ENCODE data around the gene CEP70. TPM values are rescaled to one million over a fixed set of nuclear protein-coding genes. Genes with fewer than 3 reads are reported as not detected.
"Not testable (repeated sequence)": the region's sequence is repeated elsewhere in the genome, so short reads cannot be mapped to it uniquely, and the experiment has no call there.

CEP70 gene
- total RNA-seq, 4 donors from 2014 or later: 90.6 to 154 (median 123) TPM

GRCh38 chr3:138569090-138569489, 25.0 kb downstream of the CEP70 start:
- intact Hi-C loops (cut with DNase I; ENCODE audit: low total_unique reads): no loop called here
- no peaks in the 10 kb centered on the region for H3K27me3 ChIP-seq
- no peaks in the 10 kb centered on the region for H3K36me3 ChIP-seq
- H3K9me3 ChIP-seq: peaks cover 0 to 11% of the 10 kb centered on the region in 2 donors
- no peak for DNase-seq
- no peak overlapping the region for H3K4me3 ChIP-seq
- H3K27ac ChIP-seq: no peak overlapping the region
- no peaks in the 10 kb centered on the region for H3K4me1 ChIP-seq
- TF ChIP-seq POLR2A (IDR thresholded peaks at IDR 0.05): no peak
- no peak for TF ChIP-seq CTCF (IDR thresholded peaks at IDR 0.05)

GRCh38 chr3:138567403-138567802, 26.7 kb downstream of the CEP70 start:
- Histone ChIP-seq H3K9me3 (no peaks in the 10 kb centered on the region), H3K4me3 (no peak overlapping the region), H3K36me3 (no peaks in the 10 kb centered on the region), H3K27ac (no peak overlapping the region), H3K4me1 (no peaks in the 10 kb centered on the region), H3K27me3 (no peaks in the 10 kb centered on the region)
- DNase-seq: no peak
- intact Hi-C loops (cut with DNase I; ENCODE audit: low total_unique reads): no loop called here
- TF ChIP-seq POLR2A (IDR thresholded peaks at IDR 0.05) (no peak), CTCF (IDR thresholded peaks at IDR 0.05) (no peak)

GRCh38 chr3:138566293-138566692, 27.8 kb downstream of the CEP70 start:
- H3K36me3 ChIP-seq; DNase-seq; H3K9me3 ChIP-seq; H3K27ac ChIP-seq; H3K27me3 ChIP-seq; intact Hi-C loops (cut with DNase I; ENCODE audit: low total_unique reads); H3K4me1 ChIP-seq; H3K4me3 ChIP-seq: not testable (repeated sequence)

GRCh38 chr3:138562902-138563301, 31.2 kb downstream of the CEP70 start:
- H3K27ac ChIP-seq; H3K4me1 ChIP-seq; intact Hi-C loops (cut with DNase I; ENCODE audit: low total_unique reads); DNase-seq; H3K36me3 ChIP-seq; H3K4me3 ChIP-seq; H3K27me3 ChIP-seq: not testable (repeated sequence)
- H3K9me3 ChIP-seq: peaks cover 0 to 19% of the 10 kb centered on the region in 2 donors

GRCh38 chr3:138560501-138560900, 33.6 kb downstream of the CEP70 start:
- H3K9me3 ChIP-seq: peaks cover 0 to 20% of the 10 kb centered on the region in 2 donors
- no peaks in the 10 kb centered on the region for H3K4me1 ChIP-seq
- no peak for TF ChIP-seq POLR2A (IDR thresholded peaks at IDR 0.05)
- TF ChIP-seq CTCF (IDR thresholded peaks at IDR 0.05): no peak
- no peak overlapping the region for H3K4me3 ChIP-seq
- intact Hi-C loops (cut with DNase I; ENCODE audit: low total_unique reads): no loop called here
- no peak for DNase-seq
- no peaks in the 10 kb centered on the region for H3K36me3 ChIP-seq
- H3K27ac ChIP-seq: no peak overlapping the region
- no peaks in the 10 kb centered on the region for H3K27me3 ChIP-seq

GRCh38 chr3:138559134-138559533, 34.9 kb downstream of the CEP70 start:
- H3K4me1 ChIP-seq: no peaks in the 10 kb centered on the region
- H3K27me3 ChIP-seq: no peaks in the 10 kb centered on the region
- no peak overlapping the region for H3K4me3 ChIP-seq
- no peak overlapping the region for H3K27ac ChIP-seq
- H3K36me3 ChIP-seq: no peaks in the 10 kb centered on the region
- DNase-seq: no peak
- intact Hi-C loops (cut with DNase I; ENCODE audit: low total_unique reads): no loop called here
- TF ChIP-seq CTCF (IDR thresholded peaks at IDR 0.05): no peak
- TF ChIP-seq POLR2A (IDR thresholded peaks at IDR 0.05): no peak
- peaks cover 0 to 20% of the 10 kb centered on the region in 2 donors for H3K9me3 ChIP-seq

GRCh38 chr3:138554775-138555174, 39.3 kb downstream of the CEP70 start:
- H3K4me3 ChIP-seq; DNase-seq; H3K27me3 ChIP-seq; H3K27ac ChIP-seq; H3K36me3 ChIP-seq; intact Hi-C loops (cut with DNase I; ENCODE audit: low total_unique reads); H3K4me1 ChIP-seq: not testable (repeated sequence)
- H3K9me3 ChIP-seq: peaks cover 0 to 23% of the 10 kb centered on the region in 2 donors

GRCh38 chr3:138550958-138551357, 43.1 kb downstream of the CEP70 start:
- DNase-seq; intact Hi-C loops (cut with DNase I; ENCODE audit: low total_unique reads); H3K27ac ChIP-seq; H3K36me3 ChIP-seq; H3K27me3 ChIP-seq; H3K4me3 ChIP-seq; H3K4me1 ChIP-seq: not testable (repeated sequence)
- H3K9me3 ChIP-seq: peaks cover 0 to 20% of the 10 kb centered on the region in 2 donors
